Parathyroid adenoma (tissue), 2 donors: ENCODE measurements around the gene DDX49.

Source experiments
- H2AFZ ChIP-seq: fragments of 300-600 bp; sonication (generic); one replicate; pipeline ENCODE4 v1.7.0; 2017; ENCODE audit warnings: antibody characterized with exemption, mild to moderate bottlenecking
- H3K27ac ChIP-seq: fragments of 300-600 bp; sonication (generic); one replicate; pipeline ENCODE4 v1.7.0; 2017
- H3K27me3 ChIP-seq: fragments of 300-600 bp; sonication (generic); one replicate; pipeline ENCODE4 v1.7.0; 2017; ENCODE audit warnings: low read length; ENCODE audit not compliant: control insufficient read depth, insufficient read depth
- H3K36me3 ChIP-seq: fragments of 300-600 bp; sonication (generic); one replicate; pipeline ENCODE4 v1.7.0; 2017; ENCODE audit warnings: low read length; ENCODE audit not compliant: control insufficient read depth, insufficient read depth
- H3K4me1 ChIP-seq: fragments of 300-600 bp; sonication (generic); one replicate; pipeline ENCODE4 v1.7.0; 2017; ENCODE audit warnings: control low read depth
- H3K4me2 ChIP-seq: fragments of 300-600 bp; sonication (generic); one replicate; pipeline ENCODE4 v1.7.0; 2017; ENCODE audit warnings: low read length
- H3K4me3 ChIP-seq: fragments of 300-600 bp; sonication (generic); one replicate; pipeline ENCODE4 v1.7.0; 2017; ENCODE audit warnings: low read depth, low read length
- H3K79me2 ChIP-seq: fragments of 300-600 bp; sonication (generic); one replicate; pipeline ENCODE4 v1.7.0; 2017; ENCODE audit warnings: control low read depth
- H3K9ac ChIP-seq: fragments of 300-600 bp; sonication (generic); one replicate; pipeline ENCODE4 v1.7.0; 2017; ENCODE audit warnings: mild to moderate bottlenecking
- H3K9me3 ChIP-seq: fragments of 300-600 bp; sonication (generic); one replicate; pipeline ENCODE4 v1.7.0; 2017; ENCODE audit warnings: low read length; ENCODE audit not compliant: control insufficient read depth
- TF ChIP-seq, protein P1 (sequence below): fragments of 300-600 bp; sonication (generic); IDR thresholded peaks from one replicate; pipeline ENCODE4 v1.7.0; 2017; ENCODE audit warnings: antibody characterized with exemption, mild to moderate bottlenecking
- donor health status: primary hyperparathyroidism.

The DDX49 gene

GRCh38 chr19:18933297-18933696 is 13.8 kb downstream of the DDX49 start:
- no peaks in the 10 kb centered on the region for H3K27me3 ChIP-seq
- H3K9me3 ChIP-seq: no peaks in the 10 kb centered on the region
- H3K27ac ChIP-seq: no peak overlapping the region
- no peak overlapping the region for H3K4me3 ChIP-seq
- H3K36me3 ChIP-seq: no peaks in the 10 kb centered on the region
- no peak overlapping the region for H3K9ac ChIP-seq
- no peaks in the 10 kb centered on the region for H3K79me2 ChIP-seq
- TF ChIP-seq, protein P1, sequence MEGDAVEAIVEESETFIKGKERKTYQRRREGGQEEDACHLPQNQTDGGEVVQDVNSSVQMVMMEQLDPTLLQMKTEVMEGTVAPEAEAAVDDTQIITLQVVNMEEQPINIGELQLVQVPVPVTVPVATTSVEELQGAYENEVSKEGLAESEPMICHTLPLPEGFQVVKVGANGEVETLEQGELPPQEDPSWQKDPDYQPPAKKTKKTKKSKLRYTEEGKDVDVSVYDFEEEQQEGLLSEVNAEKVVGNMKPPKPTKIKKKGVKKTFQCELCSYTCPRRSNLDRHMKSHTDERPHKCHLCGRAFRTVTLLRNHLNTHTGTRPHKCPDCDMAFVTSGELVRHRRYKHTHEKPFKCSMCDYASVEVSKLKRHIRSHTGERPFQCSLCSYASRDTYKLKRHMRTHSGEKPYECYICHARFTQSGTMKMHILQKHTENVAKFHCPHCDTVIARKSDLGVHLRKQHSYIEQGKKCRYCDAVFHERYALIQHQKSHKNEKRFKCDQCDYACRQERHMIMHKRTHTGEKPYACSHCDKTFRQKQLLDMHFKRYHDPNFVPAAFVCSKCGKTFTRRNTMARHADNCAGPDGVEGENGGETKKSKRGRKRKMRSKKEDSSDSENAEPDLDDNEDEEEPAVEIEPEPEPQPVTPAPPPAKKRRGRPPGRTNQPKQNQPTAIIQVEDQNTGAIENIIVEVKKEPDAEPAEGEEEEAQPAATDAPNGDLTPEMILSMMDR: no peak
- no peak overlapping the region for H2AFZ ChIP-seq
- no peak overlapping the region for H3K4me2 ChIP-seq
- no peaks in the 10 kb centered on the region for H3K4me1 ChIP-seq

- Histone ChIP-seq H3K9ac (no peak overlapping the region), H3K27me3 (no peaks in the 10 kb centered on the region), H3K4me1 (peaks cover 7% of the 10 kb centered on the region), H3K79me2 (peaks cover 2% of the 10 kb centered on the region), H3K4me3 (no peak overlapping the region), H3K9me3 (no peaks in the 10 kb centered on the region), H3K27ac (no peak overlapping the region), H2AFZ (no peak overlapping the region), H3K4me2 (no peak overlapping the region), H3K36me3 (no peaks in the 10 kb centered on the region)
- TF ChIP-seq, protein P1: no peak
Measured at GRCh38 chr19:18939163-18939562, 19.6 kb downstream of the DDX49 start.

DNA sequence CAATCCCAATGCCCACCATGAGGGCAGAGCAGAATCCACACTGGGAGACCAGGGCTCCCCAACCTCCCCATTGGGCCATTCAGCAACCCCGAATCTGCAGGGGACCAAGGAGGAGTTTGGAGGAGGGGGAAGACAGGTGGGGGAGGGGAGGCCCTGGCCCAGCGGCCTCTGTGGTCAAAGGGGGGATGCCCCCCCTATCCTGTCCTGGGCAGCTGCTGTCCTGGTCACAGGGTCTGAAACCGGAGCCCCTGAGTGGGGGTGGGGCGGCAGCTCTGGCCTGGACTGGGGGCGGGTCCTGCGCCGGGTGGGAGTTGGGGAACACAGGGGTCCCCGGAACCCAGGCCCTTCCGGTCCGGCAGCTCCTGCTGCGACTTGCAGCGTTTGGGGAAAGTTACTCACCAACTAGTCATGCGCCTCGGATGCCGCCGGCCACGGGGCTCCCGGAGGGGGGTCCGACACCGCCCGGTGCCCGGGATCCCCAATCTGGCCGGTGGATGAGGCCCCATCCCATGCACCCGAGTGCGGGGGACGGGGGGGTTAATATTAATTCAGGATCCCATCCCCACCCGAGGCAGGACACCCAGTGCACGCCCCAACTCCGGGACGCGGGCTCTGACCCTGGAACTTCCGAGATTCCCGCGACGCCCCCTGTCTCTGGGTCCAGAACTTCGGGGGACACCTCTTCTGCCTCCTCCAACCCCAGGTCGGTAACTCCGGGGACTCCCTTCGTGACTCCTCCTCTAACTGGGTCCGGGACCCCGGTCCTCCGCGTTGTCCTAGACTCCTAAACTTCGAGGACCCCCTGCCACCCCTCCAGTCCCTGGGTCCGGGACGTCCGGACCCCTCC is 20.6 kb downstream of the DDX49 start:
- no peaks in the 10 kb centered on the region for H3K36me3 ChIP-seq
- H3K27ac ChIP-seq: no peak overlapping the region
- H3K4me2 ChIP-seq: peak overlapping the region; percentile 96
- no peak overlapping the region for H3K9ac ChIP-seq
- TF ChIP-seq, protein P1: no peak
- H3K4me1 ChIP-seq: peaks cover 7% of the 10 kb centered on the region
- H3K27me3 ChIP-seq: no peaks in the 10 kb centered on the region
- no peaks in the 10 kb centered on the region for H3K9me3 ChIP-seq
- H2AFZ ChIP-seq: peak overlapping the region; percentile 84
- peak overlapping the region; percentile 81 for H3K4me3 ChIP-seq
- peaks cover 2% of the 10 kb centered on the region for H3K79me2 ChIP-seq

GRCh38 chr19:18940769-18941627 is 21.5 kb downstream of the DDX49 start, which contains the start of gene HOMER3:
HOMER3 (minus strand) TSS chr19:18941217; CDS start chr19:18938982, 2,235 bp downstream.
- peaks cover 7% of the 10 kb centered on the region for H3K4me1 ChIP-seq
- H3K9me3 ChIP-seq: no peaks in the 10 kb centered on the region
- H3K79me2 ChIP-seq: peaks cover 2% of the 10 kb centered on the region
- H3K36me3 ChIP-seq: no peaks in the 10 kb centered on the region
- peak within 1 kb of the TSS; percentile 81 for H3K4me3 ChIP-seq
- TF ChIP-seq, protein P1: no peak
- peak within 1 kb of the TSS; percentile 84 for H2AFZ ChIP-seq
- H3K4me2 ChIP-seq: peak within 1 kb of the TSS; percentile 96
- no peak within 1 kb of the TSS for H3K27ac ChIP-seq
- H3K27me3 ChIP-seq: no peaks in the 10 kb centered on the region
- no peak within 1 kb of the TSS for H3K9ac ChIP-seq
